Neural cell (in vitro differentiated cells): ENCODE measurements around the gene ORC2. TPM values are rescaled to one million over a fixed set of nuclear protein-coding genes. Genes with fewer than 3 reads are reported as not detected.

Experiments
- H2AFZ ChIP-seq: fragments of 200-600, 300-800 bp; sonication (generic), shearing (Covaris generic); 2 replicates; pipeline ENCODE4 v1.6.0; 2014; ENCODE audit warnings: low read depth, mild to moderate bottlenecking, antibody characterized with exemption, low read length, moderate library complexity
- H3F3A ChIP-seq: fragments of 200-600 bp; shearing (Covaris generic); 2 replicates; pipeline ENCODE4 v1.6.1; 2016; ENCODE audit warnings: mild to moderate bottlenecking, moderate library complexity, mixed read lengths, antibody characterized with exemption, low read length; ENCODE audit not compliant: insufficient read depth, poor library complexity, severe bottlenecking
- H3K27ac ChIP-seq: fragments of 200-600, 300-800 bp; sonication (generic), shearing (Covaris generic); 2 replicates; pipeline ENCODE4 v1.5.1; 2014; ENCODE audit warnings: mild to moderate bottlenecking, low read length, moderate library complexity
- H3K27me3 ChIP-seq: fragments of 300-800, 200-600 bp; sonication (generic), shearing (Covaris generic); 2 replicates; pipeline ENCODE4 v1.6.0; 2014; ENCODE audit warnings: mild to moderate bottlenecking, low read depth, low read length, moderate library complexity; ENCODE audit not compliant: insufficient read depth
- H3K36me3 ChIP-seq: fragments of 300-800, 200-600 bp; sonication (generic), shearing (Covaris generic); 2 replicates; pipeline ENCODE4 v1.5.1; 2014; ENCODE audit warnings: mild to moderate bottlenecking, antibody characterized with exemption, low read length, moderate library complexity; ENCODE audit not compliant: insufficient read depth
- H3K4me2 ChIP-seq: fragments of 300-800, 200-600 bp; sonication (generic), shearing (Covaris generic); 2 replicates; pipeline ENCODE4 v1.6.0; 2014; ENCODE audit warnings: mild to moderate bottlenecking, low read length
- H3K4me3 ChIP-seq: fragments of 300-800, 200-600 bp; sonication (generic), shearing (Covaris generic); 2 replicates; pipeline ENCODE4 v1.5.1; 2014; ENCODE audit warnings: mild to moderate bottlenecking, low read length, moderate library complexity
- H3K79me2 ChIP-seq: fragments of 200-600 bp; shearing (Covaris generic); replicated peaks from 2 replicates; pipeline ENCODE4 v1.6.0; 2014; ENCODE audit warnings: mild to moderate bottlenecking, low read length, moderate library complexity; ENCODE audit not compliant: insufficient read depth
- H3K9ac ChIP-seq: fragments of 300-800, 200-600 bp; sonication (generic), shearing (Covaris generic); 2 replicates; pipeline ENCODE4 v1.6.1; 2016; ENCODE audit warnings: mild to moderate bottlenecking, low read length, mixed read lengths
- H3K9me2 ChIP-seq: fragments of 200-600 bp; shearing (Covaris generic); 2 replicates; pipeline ENCODE4 v1.6.1; 2016; ENCODE audit warnings: mild to moderate bottlenecking, low read length, mixed read lengths; ENCODE audit not compliant: insufficient read depth
- H3K9me3 ChIP-seq: fragments of 200-600, 300-800 bp; sonication (generic), shearing (Covaris generic); 2 replicates; pipeline ENCODE4 v1.6.1; 2016; ENCODE audit warnings: mild to moderate bottlenecking, mixed run types, low read length, moderate library complexity, mixed read lengths
- H4K20me1 ChIP-seq: fragments of 200-600 bp; shearing (Covaris generic); 2 replicates; pipeline ENCODE4 v1.6.1; 2016; ENCODE audit warnings: mild to moderate bottlenecking, mixed run types; ENCODE audit not compliant: insufficient read depth
- CTCF ChIP-seq: fragments of 450-650 bp; IDR thresholded peaks from 2 replicates; pipeline ENCODE4 v1.5.1; 2014; ENCODE audit warnings: antibody characterized with exemption, mild to moderate bottlenecking, moderate library complexity; ENCODE audit not compliant: poor library complexity, severe bottlenecking
- EP300 ChIP-seq: fragments of 450-650 bp; conservative IDR thresholded peaks from 2 replicates; pipeline ENCODE4 v1.6.1; 2014; ENCODE audit warnings: antibody characterized with exemption, mild to moderate bottlenecking, moderate library complexity; ENCODE audit not compliant: poor library complexity, severe bottlenecking
- EZH2 ChIP-seq: fragments of 200-600, 300-800 bp; shearing (Covaris generic), sonication (generic); IDR thresholded peaks from 2 replicates; pipeline ENCODE4 v1.6.1; 2014; ENCODE audit warnings: antibody characterized with exemption, low read length, borderline replicate concordance, mild to moderate bottlenecking; ENCODE audit not compliant: insufficient read depth, poor library complexity, severe bottlenecking
- MXI1 ChIP-seq: fragments of 450-650 bp; conservative IDR thresholded peaks from 2 replicates; pipeline ENCODE4 v1.6.1; 2014; ENCODE audit warnings: antibody characterized with exemption, mild to moderate bottlenecking; ENCODE audit not compliant: poor library complexity, severe bottlenecking
- POLR2AphosphoS5 ChIP-seq: IDR thresholded peaks from 2 replicates; pipeline ENCODE4 v1.6.1; 2012
- RAD21 ChIP-seq: fragments of 450-650 bp; conservative IDR thresholded peaks from 2 replicates; pipeline ENCODE4 v1.6.1; 2014; ENCODE audit warnings: antibody characterized with exemption, mild to moderate bottlenecking, moderate library complexity
- SMC3 ChIP-seq: fragments of 450-650 bp; conservative IDR thresholded peaks from 2 replicates; pipeline ENCODE4 v1.6.1; 2014; ENCODE audit warnings: antibody characterized with exemption, mild to moderate bottlenecking, moderate library complexity; ENCODE audit not compliant: poor library complexity
- TAF1 ChIP-seq: IDR thresholded peaks from 2 replicates; pipeline ENCODE4 v1.6.1; 2012; ENCODE audit warnings: low read depth
- polyA plus RNA-seq: library from polyadenylated mRNA; depleted of rRNA; stranded (reverse); fragments of >200 nt; gene quantifications from 2 replicates; pipeline ENCODE4 v1.2.3, GENCODE V29; 2014
- small RNA-seq, 3 experiments: library from RNA; depleted of rRNA; stranded (forward); fragments of <200 nt; gene quantifications; one replicate each; pipeline ENCODE3, GENCODE V24; 2012
- TF ChIP-seq, protein P1 (sequence below): IDR thresholded peaks from 2 replicates; pipeline ENCODE4 v1.6.1; 2012; ENCODE audit warnings: borderline replicate concordance

ORC2 gene
- polyA plus RNA-seq, 1 donor from 2014 or later: 17.2 TPM

- Histone ChIP-seq H3K79me2 (peaks cover 80% of the 10 kb centered on the region), H3K9ac (no peak overlapping the region), H3K4me2 (peak overlapping the region; percentile 87), H3K36me3 (peaks cover 13% of the 10 kb centered on the region), H3K4me3 (peak overlapping the region; percentile 98), H3K27me3 (no peaks in the 10 kb centered on the region), H3K9me3 (no peaks in the 10 kb centered on the region), H3K27ac (no peak overlapping the region), H3K9me2 (no peaks in the 10 kb centered on the region), H2AFZ (no peak overlapping the region), H4K20me1 (peaks cover 54% of the 10 kb centered on the region), H3F3A (peaks cover 4% of the 10 kb centered on the region)
- TF ChIP-seq MXI1 (no peak), EP300 (no peak), POLR2AphosphoS5 (no peak), CTCF (no peak), SMC3 (no peak), TAF1 (no peak), RAD21 (no peak), EZH2 (no peak)
- TF ChIP-seq, protein P1, sequence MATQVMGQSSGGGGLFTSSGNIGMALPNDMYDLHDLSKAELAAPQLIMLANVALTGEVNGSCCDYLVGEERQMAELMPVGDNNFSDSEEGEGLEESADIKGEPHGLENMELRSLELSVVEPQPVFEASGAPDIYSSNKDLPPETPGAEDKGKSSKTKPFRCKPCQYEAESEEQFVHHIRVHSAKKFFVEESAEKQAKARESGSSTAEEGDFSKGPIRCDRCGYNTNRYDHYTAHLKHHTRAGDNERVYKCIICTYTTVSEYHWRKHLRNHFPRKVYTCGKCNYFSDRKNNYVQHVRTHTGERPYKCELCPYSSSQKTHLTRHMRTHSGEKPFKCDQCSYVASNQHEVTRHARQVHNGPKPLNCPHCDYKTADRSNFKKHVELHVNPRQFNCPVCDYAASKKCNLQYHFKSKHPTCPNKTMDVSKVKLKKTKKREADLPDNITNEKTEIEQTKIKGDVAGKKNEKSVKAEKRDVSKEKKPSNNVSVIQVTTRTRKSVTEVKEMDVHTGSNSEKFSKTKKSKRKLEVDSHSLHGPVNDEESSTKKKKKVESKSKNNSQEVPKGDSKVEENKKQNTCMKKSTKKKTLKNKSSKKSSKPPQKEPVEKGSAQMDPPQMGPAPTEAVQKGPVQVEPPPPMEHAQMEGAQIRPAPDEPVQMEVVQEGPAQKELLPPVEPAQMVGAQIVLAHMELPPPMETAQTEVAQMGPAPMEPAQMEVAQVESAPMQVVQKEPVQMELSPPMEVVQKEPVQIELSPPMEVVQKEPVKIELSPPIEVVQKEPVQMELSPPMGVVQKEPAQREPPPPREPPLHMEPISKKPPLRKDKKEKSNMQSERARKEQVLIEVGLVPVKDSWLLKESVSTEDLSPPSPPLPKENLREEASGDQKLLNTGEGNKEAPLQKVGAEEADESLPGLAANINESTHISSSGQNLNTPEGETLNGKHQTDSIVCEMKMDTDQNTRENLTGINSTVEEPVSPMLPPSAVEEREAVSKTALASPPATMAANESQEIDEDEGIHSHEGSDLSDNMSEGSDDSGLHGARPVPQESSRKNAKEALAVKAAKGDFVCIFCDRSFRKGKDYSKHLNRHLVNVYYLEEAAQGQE: no peak
Measured at GRCh38 chr2:200860092-200860795, 103.2 kb downstream of the ORC2 start.

Small RNAs within 50 kb of the gene (small RNA-seq; reads per million reads assigned to genes)
- gene RF00019 (0 to 1.2 (median 0) reads per million in 3 experiments), gene RNU6-312P (0 reads per million in 3 experiments), gene RNU6-762P (0 reads per million in 3 experiments)

Other genes with a start within 250 kb of the ORC2 start
- gene BZW1, start 151.8 kb downstream of the ORC2 start, polyA plus RNA-seq: 291 and 339 TPM in 2 replicates
- gene CLK1, start 99.0 kb downstream of the ORC2 start, polyA plus RNA-seq: 699 and 745 TPM in 2 replicates
- 78.1 and 109 TPM in 2 replicates for gene PPIL3, start 74.6 kb downstream of the ORC2 start, polyA plus RNA-seq
- gene NIF3L1, start 74.3 kb downstream of the ORC2 start, polyA plus RNA-seq: 57.0 and 74.8 TPM in 2 replicates
- 18.1 and 20.4 TPM in 2 replicates for gene HYCC2, start 108.0 kb upstream of the ORC2 start, polyA plus RNA-seq
- 111 and 154 TPM in 2 replicates for gene NDUFB3, start 108.3 kb upstream of the ORC2 start, polyA plus RNA-seq
- gene CFLAR, start 152.5 kb upstream of the ORC2 start, polyA plus RNA-seq: 0.84 and 1.6 TPM in 2 replicates
- not detected in 2 replicates for gene CASP10, start 219.5 kb upstream of the ORC2 start, polyA plus RNA-seq